Mesothelial cell of epicardium (in vitro differentiated cells): ENCODE data around the gene TFDP1. TPM values are rescaled to one million over a fixed set of nuclear protein-coding genes. Genes with fewer than 3 reads are reported as not detected.

Experiments
- DNase-seq, 2 experiments: peaks; one replicate each; pipeline ENCODE4 v3.0.0; 2021; ENCODE audit warnings: low spot score in 2 of 2; ENCODE audit not compliant: unreplicated experiment in 2 of 2
- H3K27ac Mint-ChIP-seq: 2 replicates; pipeline ENCODE4 v1.8.0; 2021; ENCODE audit warnings: mixed read lengths
- H3K27me3 Mint-ChIP-seq: 2 replicates; pipeline ENCODE4 v1.8.0; 2021; ENCODE audit warnings: low read depth, mixed read lengths
- H3K36me3 Mint-ChIP-seq: 2 replicates; pipeline ENCODE4 v1.8.0; 2021; ENCODE audit warnings: mixed read lengths
- H3K4me1 Mint-ChIP-seq: 2 replicates; pipeline ENCODE4 v1.8.0; 2021; ENCODE audit warnings: mixed read lengths
- H3K4me3 Mint-ChIP-seq: 2 replicates; pipeline ENCODE4 v1.8.0; 2021; ENCODE audit warnings: mild to moderate bottlenecking, moderate library complexity, mixed read lengths
- H3K9me3 Mint-ChIP-seq: 2 replicates; pipeline ENCODE4 v1.8.0; 2021; ENCODE audit warnings: mixed read lengths
- total RNA-seq: library from RNA; stranded (reverse); gene quantifications from 3 replicates; pipeline ENCODE4 v1.2.1, GENCODE V29; 2021
- TF ChIP-seq, protein P1 (sequence below): fragments of 200-600 bp; sonication (generic); IDR thresholded peaks from one replicate; pipeline ENCODE4 v1.5.0; 2021; ENCODE audit warnings: antibody characterized with exemption; ENCODE audit not compliant: unreplicated experiment

The TFDP1 gene
- total RNA-seq, 1 donor from 2014 or later, result 52.6 TPM

DNA sequence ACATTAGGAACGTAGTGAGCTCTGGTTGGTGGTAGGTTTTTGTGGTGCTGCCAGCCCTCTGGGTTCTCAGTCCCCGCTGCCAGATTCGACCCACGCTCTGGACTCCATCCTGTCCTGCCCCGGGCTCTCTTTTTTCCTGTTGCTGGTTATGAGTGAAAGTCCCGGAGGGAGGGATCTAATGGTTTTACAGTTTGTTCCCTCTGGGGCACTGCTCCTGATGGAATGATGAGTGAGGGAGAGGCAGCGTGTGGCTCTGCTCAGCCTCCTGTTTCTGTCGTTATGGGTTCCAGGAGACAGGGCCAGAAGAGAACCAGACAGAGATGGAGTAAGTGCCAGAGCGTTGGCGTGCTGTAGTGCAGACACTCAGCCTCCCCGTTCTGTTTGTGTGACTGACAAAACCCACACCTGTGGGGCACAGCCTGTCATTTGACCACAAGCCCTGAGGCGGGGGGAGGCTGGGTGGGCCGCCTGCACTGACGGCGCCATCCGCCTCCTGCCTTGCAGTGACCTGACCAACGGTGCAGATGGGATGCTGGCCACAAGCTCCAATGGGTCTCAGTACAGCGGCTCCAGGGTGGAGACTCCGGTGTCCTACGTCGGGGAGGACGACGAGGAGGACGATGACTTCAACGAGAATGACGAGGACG, 55.2 kb downstream of the TFDP1 start:
- DNase-seq, result peak in 1 of 2 experiments; percentile 36
- Mint-ChIP-seq H3K27ac (no peak overlapping the region), H3K27me3 (no peaks in the 10 kb centered on the region), H3K4me3 (no peak overlapping the region), H3K9me3 (peaks cover 28% of the 10 kb centered on the region), H3K36me3 (peaks cover 68% of the 10 kb centered on the region), H3K4me1 (no peaks in the 10 kb centered on the region)
- TF ChIP-seq, protein P1, sequence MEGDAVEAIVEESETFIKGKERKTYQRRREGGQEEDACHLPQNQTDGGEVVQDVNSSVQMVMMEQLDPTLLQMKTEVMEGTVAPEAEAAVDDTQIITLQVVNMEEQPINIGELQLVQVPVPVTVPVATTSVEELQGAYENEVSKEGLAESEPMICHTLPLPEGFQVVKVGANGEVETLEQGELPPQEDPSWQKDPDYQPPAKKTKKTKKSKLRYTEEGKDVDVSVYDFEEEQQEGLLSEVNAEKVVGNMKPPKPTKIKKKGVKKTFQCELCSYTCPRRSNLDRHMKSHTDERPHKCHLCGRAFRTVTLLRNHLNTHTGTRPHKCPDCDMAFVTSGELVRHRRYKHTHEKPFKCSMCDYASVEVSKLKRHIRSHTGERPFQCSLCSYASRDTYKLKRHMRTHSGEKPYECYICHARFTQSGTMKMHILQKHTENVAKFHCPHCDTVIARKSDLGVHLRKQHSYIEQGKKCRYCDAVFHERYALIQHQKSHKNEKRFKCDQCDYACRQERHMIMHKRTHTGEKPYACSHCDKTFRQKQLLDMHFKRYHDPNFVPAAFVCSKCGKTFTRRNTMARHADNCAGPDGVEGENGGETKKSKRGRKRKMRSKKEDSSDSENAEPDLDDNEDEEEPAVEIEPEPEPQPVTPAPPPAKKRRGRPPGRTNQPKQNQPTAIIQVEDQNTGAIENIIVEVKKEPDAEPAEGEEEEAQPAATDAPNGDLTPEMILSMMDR, result no peak

DNA sequence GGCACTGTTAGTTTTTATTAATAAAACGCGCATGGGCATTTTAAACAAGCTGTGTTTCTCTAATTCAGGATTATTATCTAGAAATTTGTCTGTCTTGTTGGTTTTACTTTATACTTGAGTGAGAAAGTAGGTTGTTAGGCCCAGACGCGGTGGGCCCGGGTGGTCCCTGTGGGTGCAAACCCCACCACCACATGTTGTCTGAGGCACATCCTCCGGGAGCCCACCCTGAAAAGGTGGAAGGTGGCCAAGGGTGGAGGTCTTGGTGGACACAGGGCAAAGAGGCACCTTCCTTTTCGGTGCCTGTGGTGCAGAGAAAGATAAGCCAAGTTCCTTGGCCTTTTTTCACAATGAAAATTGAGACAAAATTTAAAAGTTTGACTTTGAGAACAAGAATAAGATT, 56.9 kb downstream of the TFDP1 start:
- no peak overlapping the region for H3K27ac Mint-ChIP-seq
- no peaks in the 10 kb centered on the region for H3K4me1 Mint-ChIP-seq
- no peak for DNase-seq
- H3K36me3 Mint-ChIP-seq, result peaks cover 59% of the 10 kb centered on the region
- no peak overlapping the region for H3K4me3 Mint-ChIP-seq
- TF ChIP-seq, protein P1, result no peak
- H3K9me3 Mint-ChIP-seq, result peaks cover 31% of the 10 kb centered on the region
- H3K27me3 Mint-ChIP-seq, result no peaks in the 10 kb centered on the region

DNA sequence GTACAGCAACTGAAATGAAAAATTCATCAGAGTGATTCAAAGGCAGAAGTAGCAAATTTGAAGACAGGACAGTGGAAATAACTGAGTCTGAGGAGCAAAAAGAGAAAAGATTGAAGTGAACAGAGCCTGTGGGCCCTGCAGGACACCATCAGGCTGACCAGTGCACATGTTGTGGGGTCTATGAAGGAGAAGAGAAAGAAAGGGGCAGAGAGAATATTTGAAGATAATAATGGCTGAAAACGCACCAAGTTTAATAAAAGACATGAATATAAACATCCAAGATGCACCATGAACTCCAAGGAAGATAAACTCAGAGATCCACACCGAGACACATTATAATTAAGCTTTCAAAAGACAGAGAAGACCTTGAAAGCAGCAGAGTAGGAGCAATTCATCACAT, 58.0 kb downstream of the TFDP1 start:
- Mint-ChIP-seq H3K4me3 (no peak overlapping the region), H3K27me3 (no peaks in the 10 kb centered on the region), H3K27ac (no peak overlapping the region), H3K36me3 (peaks cover 52% of the 10 kb centered on the region), H3K4me1 (no peaks in the 10 kb centered on the region), H3K9me3 (peaks cover 31% of the 10 kb centered on the region)
- no peak for DNase-seq
- TF ChIP-seq, protein P1, result no peak

DNA sequence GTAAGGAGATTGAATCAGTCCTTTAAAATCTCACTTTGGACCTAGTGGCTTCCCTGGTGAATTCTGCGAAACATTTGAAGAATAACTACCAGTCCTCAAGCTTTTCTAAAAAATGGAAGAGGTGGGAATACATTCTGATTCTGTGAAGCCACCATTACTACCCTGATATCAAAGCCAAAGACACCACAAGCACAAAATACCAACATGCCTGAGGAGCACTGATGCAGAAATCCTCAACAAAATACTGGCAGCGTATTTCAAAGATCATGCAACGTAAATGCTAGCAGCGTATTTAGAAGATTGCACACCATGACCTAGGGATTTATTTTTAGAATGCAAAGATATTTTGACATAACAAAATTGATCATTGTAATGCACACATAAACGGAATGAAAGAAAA, 59.0 kb downstream of the TFDP1 start:
- TF ChIP-seq, protein P1, result no peak
- Mint-ChIP-seq H3K27ac (no peak overlapping the region), H3K4me1 (no peaks in the 10 kb centered on the region), H3K4me3 (no peak overlapping the region), H3K36me3 (peaks cover 48% of the 10 kb centered on the region), H3K27me3 (no peaks in the 10 kb centered on the region), H3K9me3 (peaks cover 31% of the 10 kb centered on the region)
- no peak for DNase-seq

DNA sequence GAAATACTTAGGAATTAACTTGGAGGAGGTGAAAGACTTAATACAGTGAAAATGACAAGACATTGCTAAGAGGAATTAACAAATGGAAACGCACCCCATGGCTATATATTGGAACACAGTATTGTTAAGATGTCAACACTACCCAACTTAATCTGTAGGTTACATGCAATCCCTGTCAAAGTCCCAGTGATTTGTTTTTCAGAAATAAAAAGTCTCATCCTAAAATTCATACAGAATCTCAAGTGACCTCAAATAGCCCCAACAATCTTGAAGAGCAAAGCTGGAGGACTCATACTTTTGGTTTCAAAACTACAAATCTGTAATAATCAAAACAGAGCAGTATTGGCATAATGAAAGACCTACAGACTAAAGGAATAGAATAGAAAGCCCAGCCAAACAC, 60.2 kb downstream of the TFDP1 start:
- TF ChIP-seq, protein P1, result no peak
- H3K4me3 Mint-ChIP-seq, result no peak overlapping the region
- no peak for DNase-seq
- H3K9me3 Mint-ChIP-seq, result peaks cover 31% of the 10 kb centered on the region
- H3K36me3 Mint-ChIP-seq, result peaks cover 41% of the 10 kb centered on the region
- no peak overlapping the region for H3K27ac Mint-ChIP-seq
- no peaks in the 10 kb centered on the region for H3K27me3 Mint-ChIP-seq
- H3K4me1 Mint-ChIP-seq, result no peaks in the 10 kb centered on the region
